ENCODE results near the gene SIGLEC9. TPM values are rescaled to one million over a fixed set of nuclear protein-coding genes. Genes with fewer than 3 reads are reported as not detected.

Gene SIGLEC9
- total and polyA plus RNA-seq, 2 of the 8 experiments (the other 6 are each of a cell fraction or from before 2014, with no cell fraction given) = not detected

GRCh38 chr19:51128227-51128626 is 3.5 kb downstream of the SIGLEC9 start:
- Histone ChIP-seq H3K36me3 (ENCODE audit: control insufficient read depth in 2 of 4, insufficient read depth in 4 of 4, low read length in 3 of 4) (no peaks in the 10 kb centered on the region), H2BK20ac (ENCODE audit: low read length) (no peak overlapping the region), H3K79me2 (ENCODE audit: control insufficient read depth in 1 of 2, insufficient read depth in 2 of 2, low read length in 2 of 2) (no peaks in the 10 kb centered on the region), H3K4me2 (ENCODE audit: insufficient read depth in 1 of 2, low read depth in 2 of 2, low read length in 2 of 2) (no peak overlapping the region), H4K20me1 (replicated peaks in 1 of 2; ENCODE audit: control insufficient read depth in 1 of 2, insufficient read depth in 2 of 2, low read length in 2 of 2) (no peaks in the 10 kb centered on the region), H3K56ac (replicated peaks; ENCODE audit: insufficient read length, low read depth, low read length) (no peak overlapping the region), H3K18ac (ENCODE audit: extremely low read depth, low read length) (no peak overlapping the region), H3K27ac (ENCODE audit: low read depth, low read length) (no peak overlapping the region), H2AFZ (ENCODE audit: low read length) (no peak overlapping the region), H4K91ac (replicated peaks; ENCODE audit: insufficient read length, low read length) (no peak overlapping the region), H2BK5ac (ENCODE audit: low read depth, low read length) (no peak overlapping the region), H3K9ac (replicated peaks in 1 of 4; ENCODE audit: extremely low read depth in 1 of 4, low read depth in 3 of 4, low read length in 3 of 4) (no peak overlapping the region), H4K5ac (ENCODE audit: insufficient read length, low read depth, low read length) (no peak overlapping the region), H3K14ac (ENCODE audit: insufficient read length) (no peak overlapping the region), H3K4me1 (replicated peaks in 1 of 4; ENCODE audit: control insufficient read depth in 3 of 4, insufficient read depth in 4 of 4, low read length in 3 of 4) (no peaks in the 10 kb centered on the region), H3K27me3 (replicated peaks in 1 of 4; ENCODE audit: control insufficient read depth in 3 of 4, extremely low read depth in 1 of 4, insufficient read depth in 3 of 4, low read length in 3 of 4) (no peaks in the 10 kb centered on the region; a peak in 1 of 7 replicates), H3K4ac (replicated peaks; ENCODE audit: insufficient read length, low read depth, low read length) (no peak overlapping the region), H3K4me3 (ENCODE audit: extremely low read depth in 1 of 4, insufficient read depth in 2 of 4, low read depth in 3 of 4, low read length in 4 of 4) (no peak overlapping the region), H3K23ac (ENCODE audit: insufficient read length) (no peak overlapping the region), H4K8ac (ENCODE audit: extremely low read depth, insufficient read depth, low read length) (no peak overlapping the region), H2AK5ac (ENCODE audit: low read depth, low read length) (no peak overlapping the region), H3K9me3 (ENCODE audit: insufficient read depth in 2 of 2, low read depth in 1 of 2, low read length in 1 of 2) (no peaks in the 10 kb centered on the region), H3K23me2 (ENCODE audit: low read depth, low read length) (no peaks in the 10 kb centered on the region; the same call in 1 of the 2 replicates), H2BK120ac (replicated peaks; ENCODE audit: low read depth, low read length) (no peak overlapping the region), H2BK12ac (ENCODE audit: low read depth, low read length) (no peak overlapping the region), H2BK15ac (ENCODE audit: low read length) (no peak overlapping the region), H3K79me1 (ENCODE audit: low read depth, low read length) (no peaks in the 10 kb centered on the region)
- POLR2A ChIA-PET (ENCODE audit: partially characterized antibody) = interaction anchor here (1.7 kb wide), 1 partner anchor 10 kb away, joined by 4 read pairs; no protein-coding TSS in a partner anchor
- DNase-seq (ENCODE audit: low read depth in 1 of 2, low spot score in 2 of 2) (no peak), FAIRE-seq (no peak)
- CTCF ChIA-PET (ENCODE audit: partially characterized antibody) = interaction anchor here (0.9 kb wide), 1 partner anchor 16 kb away, joined by 3 read pairs; no protein-coding TSS in a partner anchor
- TF ChIP-seq EGR1 (IDR thresholded peaks at IDR 0.05; ENCODE audit: borderline replicate concordance, low read depth, low read length) = no peak
- no peak for TF ChIP-seq SIN3A (conservative IDR thresholded peaks at IDR 0.05 in 1 of 2, IDR thresholded peaks at IDR 0.05 in 1 of 2; ENCODE audit: low read depth in 1 of 2, low read length in 2 of 2)
- TF ChIP-seq GTF2F1 (IDR thresholded peaks at IDR 0.05; ENCODE audit: borderline replicate concordance, low read depth, low read length) = no peak
- WGBS, 2 experiments (ENCODE audit: extremely low coverage in 1 of 2, insufficient coverage in 1 of 2, insufficient read length in 1 of 2, insufficient replicate concordance in 2 of 2, low coverage in 1 of 2, low lambda C conversion rate in 2 of 2, missing lambda C conversion rate in 1 of 2) = 84% methylated on average over 7 of the region's 7 CpGs; no CpG with 5 or more reads in 1 of the 2 experiments

Measured in H1 (cell line).